Measurements from ENCODE around the gene TMEM178B. TPM values are rescaled to one million over a fixed set of nuclear protein-coding genes. Genes with fewer than 3 reads are reported as not detected.

Gene TMEM178B
- total RNA-seq, 4 donors from 2014 or later, result under 0.01 to 0.94 (median 0.35) TPM

DNA sequence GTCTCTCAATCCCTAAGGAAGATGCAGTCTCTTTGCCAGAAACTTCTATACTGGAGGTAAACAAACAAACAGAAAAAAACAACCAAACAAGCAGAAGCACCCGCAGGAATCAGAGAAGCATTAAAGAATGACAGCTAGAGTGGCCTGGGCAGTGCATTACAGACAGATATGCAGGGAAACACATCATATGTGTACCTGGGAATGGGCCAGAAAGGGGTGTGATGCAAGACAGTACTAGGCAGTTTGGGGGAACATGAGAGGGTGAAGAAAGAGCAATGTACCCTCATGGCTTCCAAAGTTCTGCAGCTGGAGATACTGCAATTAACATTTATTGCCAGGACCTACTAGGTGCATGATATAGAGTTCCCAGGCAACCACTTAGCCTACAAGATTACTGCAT is 177.3 kb downstream of the TMEM178B start:
- TF ChIP-seq, protein P1, sequence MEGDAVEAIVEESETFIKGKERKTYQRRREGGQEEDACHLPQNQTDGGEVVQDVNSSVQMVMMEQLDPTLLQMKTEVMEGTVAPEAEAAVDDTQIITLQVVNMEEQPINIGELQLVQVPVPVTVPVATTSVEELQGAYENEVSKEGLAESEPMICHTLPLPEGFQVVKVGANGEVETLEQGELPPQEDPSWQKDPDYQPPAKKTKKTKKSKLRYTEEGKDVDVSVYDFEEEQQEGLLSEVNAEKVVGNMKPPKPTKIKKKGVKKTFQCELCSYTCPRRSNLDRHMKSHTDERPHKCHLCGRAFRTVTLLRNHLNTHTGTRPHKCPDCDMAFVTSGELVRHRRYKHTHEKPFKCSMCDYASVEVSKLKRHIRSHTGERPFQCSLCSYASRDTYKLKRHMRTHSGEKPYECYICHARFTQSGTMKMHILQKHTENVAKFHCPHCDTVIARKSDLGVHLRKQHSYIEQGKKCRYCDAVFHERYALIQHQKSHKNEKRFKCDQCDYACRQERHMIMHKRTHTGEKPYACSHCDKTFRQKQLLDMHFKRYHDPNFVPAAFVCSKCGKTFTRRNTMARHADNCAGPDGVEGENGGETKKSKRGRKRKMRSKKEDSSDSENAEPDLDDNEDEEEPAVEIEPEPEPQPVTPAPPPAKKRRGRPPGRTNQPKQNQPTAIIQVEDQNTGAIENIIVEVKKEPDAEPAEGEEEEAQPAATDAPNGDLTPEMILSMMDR (IDR thresholded peaks at IDR 0.05; ENCODE audit: low read depth), result no peak

DNA sequence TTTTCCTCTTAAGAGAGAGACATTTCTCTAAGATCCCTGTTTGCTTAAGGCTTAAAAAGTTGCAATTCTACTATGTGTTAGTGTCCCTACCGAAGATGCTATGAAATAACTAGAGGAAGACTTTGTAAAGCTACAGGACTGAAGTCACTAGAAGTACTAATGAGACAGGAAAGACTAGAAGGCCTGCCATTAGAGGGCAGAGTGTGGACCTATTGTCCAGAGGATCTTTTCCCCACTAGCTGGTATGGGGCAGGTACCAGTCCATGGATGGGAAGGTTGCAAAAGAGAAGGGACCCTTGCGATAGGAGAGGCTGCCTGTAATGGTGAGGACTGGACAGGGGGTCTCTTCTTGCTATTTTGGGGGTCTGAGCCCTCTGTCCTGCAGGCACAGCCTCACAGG is 178.1 kb downstream of the TMEM178B start:
- TF ChIP-seq, protein P1 (IDR thresholded peaks at IDR 0.05; ENCODE audit: low read depth), result no peak

DNA sequence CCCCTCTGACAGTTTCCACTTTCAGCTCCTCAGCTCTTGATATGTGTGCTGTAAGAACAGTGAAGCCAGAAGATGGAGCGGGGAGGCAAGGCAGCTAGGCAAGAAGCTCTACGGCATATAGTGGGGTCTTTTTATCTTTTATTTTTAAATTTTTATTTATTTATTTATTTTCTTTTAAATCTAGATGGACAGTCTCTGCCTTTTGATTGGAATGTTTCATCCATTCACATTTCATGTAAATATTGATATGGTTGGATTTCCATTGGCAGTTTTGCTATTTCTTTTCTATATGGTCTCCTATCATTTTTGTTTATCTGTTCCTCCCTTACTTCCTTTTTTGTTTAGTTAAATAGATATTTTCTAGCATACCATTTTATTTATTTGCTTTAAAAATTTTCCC is 183.7 kb downstream of the TMEM178B start:
- TF ChIP-seq, protein P1 (IDR thresholded peaks at IDR 0.05; ENCODE audit: low read depth), result no peak

DNA sequence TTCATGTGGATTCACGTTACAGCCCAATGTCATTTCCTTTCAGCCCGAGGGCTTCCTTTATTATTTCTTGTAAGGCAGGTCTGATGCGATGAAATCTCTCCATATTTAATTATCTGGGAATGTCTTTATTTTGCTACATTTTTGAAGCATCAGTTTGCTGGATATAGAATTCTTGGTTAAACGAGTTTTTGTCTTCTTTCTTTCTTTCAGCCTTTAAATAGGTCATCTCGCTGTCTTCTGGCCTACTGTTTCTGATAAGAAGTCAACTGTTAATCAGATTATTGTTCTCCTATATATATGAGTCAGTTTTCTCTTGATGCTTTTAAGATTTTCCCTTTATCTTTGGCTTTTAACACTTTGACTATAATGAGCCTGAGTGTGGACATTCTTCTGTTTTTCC is 184.7 kb downstream of the TMEM178B start:
- TF ChIP-seq, protein P1 (IDR thresholded peaks at IDR 0.05; ENCODE audit: low read depth), result no peak

DNA sequence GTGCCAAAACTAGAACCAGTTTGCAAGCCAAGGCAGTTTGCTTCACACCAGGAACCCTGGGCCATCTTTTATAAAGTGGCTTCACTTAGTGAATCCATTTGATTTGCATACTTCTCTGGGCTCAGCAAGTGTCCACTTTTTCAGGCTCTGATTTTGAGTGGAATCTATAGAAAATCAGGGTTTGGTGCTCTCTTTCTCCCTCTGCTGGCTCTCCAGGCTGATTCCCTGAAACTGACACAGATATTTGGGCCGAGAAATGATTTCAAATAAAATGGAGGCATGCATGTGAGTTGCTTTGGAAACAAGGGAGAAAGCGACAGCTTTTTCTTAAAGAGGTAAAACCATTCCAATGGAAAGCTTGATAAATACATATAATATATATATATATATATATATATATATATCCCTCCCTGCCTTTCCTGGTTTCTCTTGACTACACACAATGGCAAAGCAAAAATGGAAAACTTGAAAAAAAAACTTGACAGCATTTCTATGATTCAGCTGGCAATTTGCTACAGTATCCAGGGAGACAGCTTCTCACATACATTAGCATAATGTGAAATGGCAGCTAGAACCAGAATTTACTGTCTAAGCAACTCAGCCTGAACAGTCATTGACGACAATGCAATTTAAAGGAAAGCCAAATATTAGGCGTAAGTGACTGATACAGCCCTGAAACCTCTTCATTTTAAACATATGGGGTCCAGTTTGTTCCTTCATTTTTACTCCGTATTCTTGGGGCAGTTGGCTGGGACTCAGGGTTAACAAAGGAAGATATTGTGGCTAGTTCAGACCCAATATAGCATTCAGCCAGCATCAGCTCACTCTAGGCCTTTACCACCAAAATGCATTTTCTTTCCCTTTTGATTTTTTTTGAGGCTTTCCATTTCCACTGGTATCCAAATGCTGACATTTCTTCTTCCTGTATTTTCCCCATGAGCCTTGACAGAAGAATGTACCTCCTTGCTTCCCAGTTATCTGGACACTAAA is 188.5 kb downstream of the TMEM178B start:
- TF ChIP-seq, protein P1 (IDR thresholded peaks at IDR 0.05; ENCODE audit: low read depth), result no peak

DNA sequence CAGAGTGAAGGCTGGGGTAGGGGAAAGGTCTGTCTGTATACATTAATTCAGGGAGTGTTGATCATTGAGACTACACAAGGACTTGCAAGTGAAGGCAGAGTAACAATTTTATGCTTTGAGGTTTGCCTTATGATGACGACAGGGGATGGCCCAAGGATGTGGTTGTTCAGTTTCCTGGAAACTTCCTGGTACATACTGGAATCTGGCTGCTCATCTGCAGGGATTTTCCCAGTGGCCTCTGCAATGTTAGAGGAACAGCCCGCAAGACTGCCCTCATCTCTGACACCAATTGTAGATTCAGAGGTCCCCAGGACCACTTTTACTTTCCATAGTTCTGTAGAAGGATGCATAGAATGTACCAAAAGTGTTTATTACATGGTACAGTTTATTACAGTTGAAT is 189.6 kb downstream of the TMEM178B start:
- TF ChIP-seq, protein P1 (IDR thresholded peaks at IDR 0.05; ENCODE audit: low read depth), result no peak

DNA sequence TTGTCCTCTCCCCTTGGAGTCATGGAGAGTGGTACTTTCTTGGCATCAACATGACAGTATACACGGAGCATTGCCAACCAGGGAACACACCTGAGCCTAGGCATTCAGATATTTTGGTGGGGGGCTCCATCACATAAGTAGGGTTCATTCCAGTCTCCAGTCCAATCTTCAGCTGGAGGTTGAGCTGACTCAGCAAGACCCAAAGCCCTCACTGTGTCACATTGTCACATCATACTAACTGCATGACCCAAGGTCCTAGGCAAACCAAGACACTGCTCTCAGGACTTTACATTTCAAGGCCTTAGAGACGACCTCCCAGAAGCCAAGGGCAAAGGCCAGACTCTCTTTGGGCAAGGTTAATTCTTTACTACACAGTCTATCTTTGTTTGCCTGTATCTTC is 190.1 kb downstream of the TMEM178B start:
- TF ChIP-seq, protein P1 (IDR thresholded peaks at IDR 0.05; ENCODE audit: low read depth), result no peak

Measured in subcutaneous adipose tissue (tissue), 4 donors.